ENCODE data around the gene ATP5MG. TPM values are rescaled to one million over a fixed set of nuclear protein-coding genes. Genes with fewer than 3 reads are reported as not detected.

Gene ATP5MG
- polyA plus RNA-seq, 1 donor (not counting 4 experiments of a cell fraction or from before 2014, with no cell fraction given) = 463 TPM

DNA sequence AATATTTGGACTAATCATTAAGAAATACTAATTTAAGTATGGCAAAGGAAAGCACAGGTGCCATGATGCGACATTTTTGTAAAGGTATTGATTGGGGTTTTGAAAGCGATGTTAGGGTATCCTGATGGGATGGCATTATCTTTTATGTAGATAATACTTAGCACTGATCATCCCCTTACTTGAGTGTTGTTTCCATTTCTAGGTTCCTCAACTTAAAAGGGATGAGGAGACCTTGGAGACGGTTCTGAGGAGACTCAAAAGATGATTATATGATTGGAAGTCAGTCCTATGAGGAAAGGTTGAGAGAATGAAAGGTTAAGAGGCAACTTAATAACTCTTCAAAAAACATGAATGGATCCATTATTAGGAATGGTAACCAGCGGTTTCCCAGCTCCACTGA lies 46.0 kb downstream of the ATP5MG start:
- Histone ChIP-seq H3K9ac (ENCODE audit: control insufficient read depth, extremely low read depth, insufficient read depth, low read length) (no peak overlapping the region), H4K20me1 (ENCODE audit: control insufficient read depth, extremely low read depth, insufficient read depth, low read length) (no peaks in the 10 kb centered on the region), H2AFZ (ENCODE audit: control insufficient read depth, low read length) (no peak overlapping the region), H3K9me1 (ENCODE audit: control insufficient read depth, extremely low read depth, insufficient read depth, low read length) (no peaks in the 10 kb centered on the region), H3K27ac (ENCODE audit: control insufficient read depth, insufficient read depth, low read length) (no peak overlapping the region), H3K4me2 (ENCODE audit: control insufficient read depth, extremely low read depth, insufficient read depth, low read depth, low read length) (no peak overlapping the region), H3K79me2 (ENCODE audit: control insufficient read depth, insufficient read depth, low read length) (peaks cover 80% of the 10 kb centered on the region), H3K4me1 (ENCODE audit: control insufficient read depth, extremely low read depth, insufficient read depth, low read length) (peaks cover 8% of the 10 kb centered on the region), H3K4me3 (ENCODE audit: control insufficient read depth in 2 of 3, extremely low read depth in 1 of 3, insufficient read depth in 2 of 3, low read depth in 1 of 3, low read length in 3 of 3) (no peak overlapping the region), H3K9me3 (ENCODE audit: control insufficient read depth, low read depth, low read length) (no peaks in the 10 kb centered on the region), H3K27me3 (ENCODE audit: control insufficient read depth, extremely low read depth, insufficient read depth, low read length) (no peaks in the 10 kb centered on the region), H3K36me3 (ENCODE audit: control insufficient read depth in 2 of 2, extremely low read depth in 1 of 2, insufficient read depth in 2 of 2, low read length in 2 of 2) (peaks cover 0 to 2% of the 10 kb centered on the region in 2 experiments)
- DNase-seq (ENCODE audit: low read depth, low spot score) = no peak
- FAIRE-seq = no peak
- dilution Hi-C loops (cut with MboI; ENCODE audit: extremely low pct_ligation_motif_present, low sequenced_read_pairs) = no loop called here
- no peak for TF ChIP-seq EZH2 (IDR thresholded peaks at IDR 0.05; ENCODE audit: low read length)
- TF ChIP-seq, protein P1, sequence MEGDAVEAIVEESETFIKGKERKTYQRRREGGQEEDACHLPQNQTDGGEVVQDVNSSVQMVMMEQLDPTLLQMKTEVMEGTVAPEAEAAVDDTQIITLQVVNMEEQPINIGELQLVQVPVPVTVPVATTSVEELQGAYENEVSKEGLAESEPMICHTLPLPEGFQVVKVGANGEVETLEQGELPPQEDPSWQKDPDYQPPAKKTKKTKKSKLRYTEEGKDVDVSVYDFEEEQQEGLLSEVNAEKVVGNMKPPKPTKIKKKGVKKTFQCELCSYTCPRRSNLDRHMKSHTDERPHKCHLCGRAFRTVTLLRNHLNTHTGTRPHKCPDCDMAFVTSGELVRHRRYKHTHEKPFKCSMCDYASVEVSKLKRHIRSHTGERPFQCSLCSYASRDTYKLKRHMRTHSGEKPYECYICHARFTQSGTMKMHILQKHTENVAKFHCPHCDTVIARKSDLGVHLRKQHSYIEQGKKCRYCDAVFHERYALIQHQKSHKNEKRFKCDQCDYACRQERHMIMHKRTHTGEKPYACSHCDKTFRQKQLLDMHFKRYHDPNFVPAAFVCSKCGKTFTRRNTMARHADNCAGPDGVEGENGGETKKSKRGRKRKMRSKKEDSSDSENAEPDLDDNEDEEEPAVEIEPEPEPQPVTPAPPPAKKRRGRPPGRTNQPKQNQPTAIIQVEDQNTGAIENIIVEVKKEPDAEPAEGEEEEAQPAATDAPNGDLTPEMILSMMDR (optimal IDR thresholded peaks at IDR 0.05 in 1 of 3, IDR thresholded peaks at IDR 0.05 in 1 of 3, conservative IDR thresholded peaks at IDR 0.05 in 1 of 3; ENCODE audit: extremely low read depth in 1 of 3, insufficient read depth in 2 of 3, low read length in 3 of 3) = no peak

- dilution Hi-C loops (cut with MboI; ENCODE audit: extremely low pct_ligation_motif_present, low sequenced_read_pairs) = no loop called here
- TF ChIP-seq, protein P1 (optimal IDR thresholded peaks at IDR 0.05 in 1 of 3, IDR thresholded peaks at IDR 0.05 in 1 of 3, conservative IDR thresholded peaks at IDR 0.05 in 1 of 3; ENCODE audit: extremely low read depth in 1 of 3, insufficient read depth in 2 of 3, low read length in 3 of 3) = no peak
- no peak for TF ChIP-seq EZH2 (IDR thresholded peaks at IDR 0.05; ENCODE audit: low read length)
- Histone ChIP-seq H3K9ac (ENCODE audit: control insufficient read depth, extremely low read depth, insufficient read depth, low read length) (no peak overlapping the region), H3K4me2 (ENCODE audit: control insufficient read depth, extremely low read depth, insufficient read depth, low read depth, low read length) (no peak overlapping the region), H3K27me3 (ENCODE audit: control insufficient read depth, extremely low read depth, insufficient read depth, low read length) (no peaks in the 10 kb centered on the region), H4K20me1 (ENCODE audit: control insufficient read depth, extremely low read depth, insufficient read depth, low read length) (no peaks in the 10 kb centered on the region), H3K9me3 (ENCODE audit: control insufficient read depth, low read depth, low read length) (no peaks in the 10 kb centered on the region), H3K27ac (ENCODE audit: control insufficient read depth, insufficient read depth, low read length) (no peak overlapping the region), H3K79me2 (ENCODE audit: control insufficient read depth, insufficient read depth, low read length) (peaks cover 77% of the 10 kb centered on the region), H3K9me1 (ENCODE audit: control insufficient read depth, extremely low read depth, insufficient read depth, low read length) (no peaks in the 10 kb centered on the region), H3K4me1 (ENCODE audit: control insufficient read depth, extremely low read depth, insufficient read depth, low read length) (peaks cover 7% of the 10 kb centered on the region), H3K4me3 (ENCODE audit: control insufficient read depth in 2 of 3, extremely low read depth in 1 of 3, insufficient read depth in 2 of 3, low read depth in 1 of 3, low read length in 3 of 3) (no peak overlapping the region), H2AFZ (ENCODE audit: control insufficient read depth, low read length) (no peak overlapping the region), H3K36me3 (ENCODE audit: control insufficient read depth in 2 of 2, extremely low read depth in 1 of 2, insufficient read depth in 2 of 2, low read length in 2 of 2) (peaks cover 0 to 3% of the 10 kb centered on the region in 2 experiments)
- no peak for DNase-seq (ENCODE audit: low read depth, low spot score)
- no peak for FAIRE-seq
Observed at GRCh38 chr11:118448294-118448693, 46.9 kb downstream of the ATP5MG start.
